Measurements from ENCODE around the gene ZSCAN9. TPM values are rescaled to one million over a fixed set of nuclear protein-coding genes. Genes with fewer than 3 reads are reported as not detected.

Gene ZSCAN9
- total RNA-seq, 2 experiments from 2014 or later, result 1.7 to 1.8 TPM

DNA sequence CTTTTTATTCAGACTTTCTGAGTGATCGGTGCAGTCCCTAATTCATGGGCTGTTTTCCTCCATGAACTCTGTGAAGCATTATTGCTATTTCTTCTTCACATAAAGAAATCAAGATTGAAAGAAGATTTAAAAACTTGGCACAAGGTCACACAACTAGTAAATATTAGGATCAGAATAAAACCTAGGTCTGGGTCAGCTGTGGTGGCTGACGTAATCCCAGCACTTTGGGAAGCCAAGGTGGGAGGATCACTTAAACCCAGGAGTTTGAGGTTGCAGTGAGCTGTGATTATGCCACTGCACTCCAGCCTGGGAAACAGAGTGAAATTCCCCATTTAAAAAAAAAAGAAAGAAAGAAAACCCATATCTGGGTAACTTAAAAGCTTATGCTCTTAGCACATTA lies 1.4 kb downstream of the ZSCAN9 start:
- peaks cover 12% of the 10 kb centered on the region for H3K4me1 Mint-ChIP-seq
- no peak overlapping the region for H3K27ac Mint-ChIP-seq
- H3K9me3 Mint-ChIP-seq (ENCODE audit: low read depth), result no peaks in the 10 kb centered on the region
- ChIA-PET POLR2A (no interaction called here), CTCF (no interaction called here)
- intact Hi-C loops (cut with DNase I, micrococcal nuclease), result no loop called here
- ATAC-seq (no peak), DNase-seq (no peak)
- H3K36me3 Mint-ChIP-seq (ENCODE audit: low read depth), result no peaks in the 10 kb centered on the region
- H3K27me3 Mint-ChIP-seq, result peaks cover 25% of the 10 kb centered on the region
- H3K4me3 Mint-ChIP-seq, result no peak overlapping the region

DNA sequence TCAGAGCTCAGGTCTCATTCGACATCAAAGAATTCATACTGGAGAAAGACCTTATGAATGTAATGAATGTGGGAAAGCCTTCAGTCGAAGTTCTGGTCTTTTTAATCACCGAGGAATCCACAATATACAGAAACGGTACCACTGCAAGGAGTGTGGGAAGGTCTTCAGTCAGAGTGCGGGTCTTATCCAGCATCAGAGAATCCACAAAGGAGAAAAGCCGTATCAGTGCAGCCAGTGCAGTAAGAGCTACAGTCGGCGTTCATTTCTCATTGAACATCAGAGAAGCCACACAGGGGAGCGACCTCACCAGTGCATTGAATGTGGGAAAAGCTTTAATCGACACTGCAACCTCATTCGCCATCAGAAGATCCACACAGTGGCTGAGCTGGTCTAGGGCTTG lies 7.7 kb downstream of the ZSCAN9 start:
- H3K4me3 Mint-ChIP-seq, result no peak overlapping the region
- H3K4me1 Mint-ChIP-seq, result no peaks in the 10 kb centered on the region
- CTCF ChIA-PET, result interaction anchor here (1.0 kb wide), 2 partner anchors 9 to 123 kb away, joined by 3 read pairs; no protein-coding TSS in a partner anchor
- no peaks in the 10 kb centered on the region for H3K9me3 Mint-ChIP-seq (ENCODE audit: low read depth)
- DNase-seq (no peak), ATAC-seq (no peak)
- POLR2A ChIA-PET, result no interaction called here
- no peak overlapping the region for H3K27ac Mint-ChIP-seq
- intact Hi-C loops (cut with DNase I, micrococcal nuclease), result no loop called here
- no peaks in the 10 kb centered on the region for H3K36me3 Mint-ChIP-seq (ENCODE audit: low read depth)
- peaks cover 2% of the 10 kb centered on the region for H3K27me3 Mint-ChIP-seq

DNA sequence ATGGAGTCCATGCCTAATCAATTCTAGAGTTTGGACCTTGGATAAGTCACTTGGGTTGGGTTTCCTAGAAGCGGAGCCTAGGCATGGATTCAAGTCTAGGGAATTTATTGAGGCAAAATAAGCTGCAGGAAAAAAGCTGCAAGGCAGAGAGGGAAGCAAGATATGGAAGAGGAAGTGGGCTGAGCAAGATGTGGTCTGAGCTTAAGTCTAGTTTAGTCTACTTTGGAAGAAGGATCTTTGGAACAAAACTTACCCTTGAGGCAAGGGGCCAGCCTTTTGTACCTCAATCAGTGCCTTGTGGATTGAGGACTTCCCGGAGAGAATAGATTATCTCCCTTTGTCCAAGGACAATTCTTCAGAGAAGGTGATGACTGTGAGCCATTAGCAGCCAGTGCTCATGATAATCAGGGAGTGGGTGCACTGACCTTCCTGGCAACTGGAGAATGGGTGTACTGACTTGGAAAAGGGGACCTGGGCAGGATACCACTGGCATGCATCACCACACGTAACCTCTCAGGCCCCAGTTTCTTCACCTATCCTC lies 10.9 kb downstream of the ZSCAN9 start:
- peaks cover 4% of the 10 kb centered on the region for H3K27me3 Mint-ChIP-seq
- H3K9me3 Mint-ChIP-seq (ENCODE audit: low read depth), result no peaks in the 10 kb centered on the region
- no peaks in the 10 kb centered on the region for H3K4me1 Mint-ChIP-seq
- ChIA-PET CTCF (no interaction called here), POLR2A (no interaction called here)
- H3K27ac Mint-ChIP-seq, result no peak overlapping the region
- no peak overlapping the region for H3K4me3 Mint-ChIP-seq
- ATAC-seq (no peak), DNase-seq (no peak)
- H3K36me3 Mint-ChIP-seq (ENCODE audit: low read depth), result no peaks in the 10 kb centered on the region
- intact Hi-C loops (cut with DNase I, micrococcal nuclease), result no loop called here

- DNase-seq, result no peak
- ChIA-PET POLR2A (no interaction called here), CTCF (no interaction called here)
- Mint-ChIP-seq H3K27ac (no peak overlapping the region), H3K9me3 (ENCODE audit: low read depth) (no peaks in the 10 kb centered on the region), H3K36me3 (ENCODE audit: low read depth) (peaks cover 4% of the 10 kb centered on the region), H3K27me3 (peaks cover 4% of the 10 kb centered on the region), H3K4me1 (no peaks in the 10 kb centered on the region), H3K4me3 (no peak overlapping the region)
- intact Hi-C loops (cut with DNase I, micrococcal nuclease), result no loop called here
- no peak for ATAC-seq
These were observed 14.6 kb downstream of the ZSCAN9 start for GRCh38 chr6:28239636-28240035.

DNA sequence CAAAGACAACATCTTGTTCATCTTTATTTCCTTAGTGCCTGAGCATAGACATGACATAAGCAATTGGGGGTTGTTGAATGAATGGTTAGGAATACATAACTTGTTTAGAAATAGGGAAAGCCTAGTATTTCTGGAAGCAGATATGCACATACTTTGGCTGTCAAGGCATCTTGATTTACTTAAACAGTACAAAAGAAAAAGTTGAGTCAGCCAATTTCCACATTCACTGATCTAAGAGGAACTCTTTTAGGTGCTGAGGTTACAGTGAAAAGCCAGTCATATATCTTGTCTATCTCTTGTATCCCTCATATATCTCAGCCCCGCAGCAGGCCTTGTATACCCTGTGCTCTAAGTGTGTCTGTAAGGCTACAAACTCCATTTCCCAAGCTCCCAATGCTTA lies 15.4 kb downstream of the ZSCAN9 start:
- POLR2A ChIA-PET, result no interaction called here
- intact Hi-C loops (cut with DNase I, micrococcal nuclease), result no loop called here
- H3K9me3 Mint-ChIP-seq (ENCODE audit: low read depth), result no peaks in the 10 kb centered on the region
- no peak overlapping the region for H3K4me3 Mint-ChIP-seq
- CTCF ChIA-PET, result no interaction called here
- no peak overlapping the region for H3K27ac Mint-ChIP-seq
- peaks cover 10% of the 10 kb centered on the region for H3K36me3 Mint-ChIP-seq (ENCODE audit: low read depth)
- ATAC-seq (no peak), DNase-seq (no peak)
- peaks cover 4% of the 10 kb centered on the region for H3K27me3 Mint-ChIP-seq
- no peaks in the 10 kb centered on the region for H3K4me1 Mint-ChIP-seq

- DNase-seq, result no peak
- CTCF ChIA-PET, result interaction anchor here (0.7 kb wide), 1 partner anchor 113 kb away, joined by 3 read pairs; no protein-coding TSS in a partner anchor
These were observed 18.9 kb downstream of the ZSCAN9 start for GRCh38 chr6:28243946-28244345.

DNA sequence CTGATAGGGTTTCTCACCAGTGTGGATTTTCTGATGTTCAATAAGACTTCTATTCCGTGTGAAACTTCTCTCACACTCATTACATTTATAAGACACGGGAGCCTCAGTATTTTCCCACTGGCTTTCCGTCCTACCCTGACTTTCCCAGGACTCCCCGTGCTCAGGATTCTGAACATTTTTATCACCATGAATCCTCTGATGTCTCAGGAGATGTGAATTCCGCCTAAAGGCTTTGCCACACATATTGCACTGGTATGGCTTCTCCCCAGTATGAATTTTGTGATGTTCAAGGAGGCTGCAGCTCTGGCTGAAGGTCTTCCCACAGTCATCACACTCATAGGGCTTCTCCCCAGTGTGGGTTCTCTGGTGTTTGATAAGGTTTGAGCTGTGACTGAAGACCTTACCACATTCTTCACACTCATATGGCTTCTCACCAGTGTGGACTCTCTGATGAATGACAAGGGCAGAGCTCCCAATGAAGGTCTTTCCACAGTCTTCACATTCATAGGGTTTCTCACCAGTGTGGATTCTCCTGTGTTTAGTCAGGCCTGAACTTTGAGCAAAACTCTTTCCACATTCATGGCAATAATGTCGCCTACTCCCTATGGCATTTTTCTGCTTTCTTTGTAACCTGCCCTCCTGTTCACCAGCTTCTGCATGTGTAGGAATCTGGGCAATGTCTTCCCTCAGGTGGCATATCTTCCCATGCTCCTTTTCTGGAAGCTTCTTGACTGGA lies 20.3 kb downstream of the ZSCAN9 start:
- peaks cover 38% of the 10 kb centered on the region for H3K36me3 Mint-ChIP-seq (ENCODE audit: low read depth)
- POLR2A ChIA-PET, result interaction anchor here (0.6 kb wide), 1 partner anchor 1082 kb away, joined by 5 read pairs; no protein-coding TSS in a partner anchor
- no peaks in the 10 kb centered on the region for H3K27me3 Mint-ChIP-seq
- H3K4me1 Mint-ChIP-seq, result no peaks in the 10 kb centered on the region
- intact Hi-C loops (cut with DNase I, micrococcal nuclease), result no loop called here
- H3K9me3 Mint-ChIP-seq (ENCODE audit: low read depth), result no peaks in the 10 kb centered on the region
- ATAC-seq, result no peak
- no peak overlapping the region for H3K27ac Mint-ChIP-seq
- H3K4me3 Mint-ChIP-seq, result no peak overlapping the region
- no peak for DNase-seq
- CTCF ChIA-PET, result no interaction called here

More at GRCh38 chr6:28243946-28244345, 18.9 kb downstream of the ZSCAN9 start:
- Mint-ChIP-seq H3K27me3 (no peaks in the 10 kb centered on the region), H3K27ac (no peak overlapping the region), H3K4me3 (no peak overlapping the region), H3K4me1 (no peaks in the 10 kb centered on the region), H3K36me3 (ENCODE audit: low read depth) (peaks cover 37% of the 10 kb centered on the region), H3K9me3 (ENCODE audit: low read depth) (no peaks in the 10 kb centered on the region)
- POLR2A ChIA-PET, result no interaction called here
- no peak for ATAC-seq
- intact Hi-C loops (cut with DNase I, micrococcal nuclease), result no loop called here

GRCh38 chr6:28248916-28249315 lies 23.8 kb downstream of the ZSCAN9 start:
- Mint-ChIP-seq H3K9me3 (ENCODE audit: low read depth) (no peaks in the 10 kb centered on the region), H3K36me3 (ENCODE audit: low read depth) (peaks cover 38% of the 10 kb centered on the region), H3K4me3 (no peak overlapping the region), H3K27me3 (no peaks in the 10 kb centered on the region), H3K27ac (no peak overlapping the region), H3K4me1 (peaks cover 14% of the 10 kb centered on the region)
- no peak for ATAC-seq
- POLR2A ChIA-PET, result no interaction called here
- no peak for DNase-seq
- CTCF ChIA-PET, result interaction anchor here (0.9 to 1.5 kb wide), 2 partner anchors 108 to 109 kb away, joined by 3 to 7 read pairs; no protein-coding TSS in a partner anchor
- intact Hi-C loops (cut with DNase I, micrococcal nuclease), result no loop called here

DNA sequence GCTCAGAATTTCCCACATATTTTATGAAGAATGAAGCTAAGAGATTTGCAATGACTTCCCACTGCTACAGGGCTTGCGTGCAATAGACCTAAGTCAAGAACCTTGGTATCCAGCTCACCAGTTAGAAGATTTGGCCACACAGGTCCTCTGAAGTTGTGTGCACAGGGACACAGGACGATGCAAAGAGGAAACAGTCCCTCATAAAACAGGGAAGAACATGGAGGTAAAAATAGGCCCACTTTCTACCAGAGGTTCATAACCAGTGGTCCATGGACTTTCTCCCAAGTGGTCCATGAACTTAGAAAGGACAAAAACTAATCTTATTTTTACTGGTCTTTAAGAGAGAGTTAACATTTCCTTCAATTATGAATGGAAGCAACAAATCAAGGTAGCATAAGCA lies 25.7 kb downstream of the ZSCAN9 start:
- Mint-ChIP-seq H3K27me3 (no peaks in the 10 kb centered on the region), H3K27ac (peak overlapping the region; percentile 4), H3K4me1 (peaks cover 14% of the 10 kb centered on the region), H3K36me3 (ENCODE audit: low read depth) (peaks cover 25% of the 10 kb centered on the region), H3K9me3 (ENCODE audit: low read depth) (no peaks in the 10 kb centered on the region), H3K4me3 (peak overlapping the region; percentile 99)
- CTCF ChIA-PET, result interaction anchor here (1.0 to 1.4 kb wide), 3 partner anchors 23 to 160 kb away, joined by 3 read pairs; no protein-coding TSS in a partner anchor
- POLR2A ChIA-PET, result no interaction called here
- intact Hi-C loops (cut with DNase I, micrococcal nuclease), result loop anchor here (5.0 to 10.0 kb wide), 3 partner anchors 97 to 866 kb away; partner anchors contain the start of genes ZKSCAN3 (in 1 of the 2), ZNF165 (in 1 of the 2) and ZNF391 (in 1 of the 2)
- no peak for DNase-seq
- no peak for ATAC-seq

DNA sequence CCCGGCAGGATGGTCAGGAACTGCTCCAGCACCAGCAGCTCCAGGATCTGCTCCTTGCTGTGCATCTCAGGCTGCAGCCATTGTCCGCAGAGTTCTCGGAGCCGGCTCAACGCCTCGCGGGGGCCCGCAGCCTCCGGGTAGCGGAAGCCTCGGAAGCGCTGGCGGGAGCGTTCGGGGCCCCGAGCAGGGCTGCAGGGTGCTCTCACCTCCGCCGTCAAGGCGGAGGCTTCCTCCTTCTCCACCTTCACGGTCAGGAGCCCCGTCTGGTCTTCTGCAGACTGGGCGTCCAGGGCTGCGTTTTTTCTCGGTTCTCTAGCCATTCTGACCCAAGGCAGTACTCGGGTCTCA lies 26.6 kb downstream of the ZSCAN9 start:
- ChIA-PET POLR2A (interaction anchor here (1.1 to 1.2 kb wide), 2 partner anchors 15 to 18 kb away, joined by 3 to 19 read pairs; partner anchors contain the start of gene ZSCAN26), CTCF (interaction anchor here (1.1 to 1.4 kb wide), 3 partner anchors 12 to 17 kb away, joined by 5 to 12 read pairs (median 5); partner anchors contain the start of gene ZSCAN26)
- H3K27me3 Mint-ChIP-seq, result peaks cover 1% of the 10 kb centered on the region
- H3K9me3 Mint-ChIP-seq (ENCODE audit: low read depth), result no peaks in the 10 kb centered on the region
- peak; percentile 72 for ATAC-seq
- peaks cover 14% of the 10 kb centered on the region for H3K4me1 Mint-ChIP-seq
- H3K36me3 Mint-ChIP-seq (ENCODE audit: low read depth), result peaks cover 17% of the 10 kb centered on the region
- DNase-seq, result peak; percentile 64
- H3K4me3 Mint-ChIP-seq, result peak overlapping the region; percentile 99
- peak overlapping the region; percentile 96 for H3K27ac Mint-ChIP-seq
- intact Hi-C loops (cut with DNase I, micrococcal nuclease), result loop anchor here (1.0 to 10.0 kb wide), 11 partner anchors 16 to 867 kb away; partner anchors contain the start of genes ZSCAN26 (in 2 of the 2), PGBD1 (in 1 of the 2), ZKSCAN3 (in 1 of the 2) and ZKSCAN8 (in 1 of the 2)

- no peaks in the 10 kb centered on the region for H3K9me3 Mint-ChIP-seq (ENCODE audit: low read depth)
- DNase-seq (peak; percentile 85), ATAC-seq (peak; percentile 83)
- H3K36me3 Mint-ChIP-seq (ENCODE audit: low read depth), result peaks cover 12% of the 10 kb centered on the region
- POLR2A ChIA-PET, result interaction anchor here (0.6 to 1.2 kb wide), 4 partner anchors 15 to 142 kb away, joined by 3 to 19 read pairs (median 4); partner anchors contain the start of genes ZKSCAN8 and ZSCAN26
- CTCF ChIA-PET, result interaction anchor here (1.1 to 1.4 kb wide), 3 partner anchors 12 to 17 kb away, joined by 5 to 12 read pairs (median 5); partner anchors contain the start of gene ZSCAN26
- H3K27me3 Mint-ChIP-seq, result peaks cover 1% of the 10 kb centered on the region
- intact Hi-C loops (cut with DNase I, micrococcal nuclease), result loop anchor here (1.0 to 10.0 kb wide), 11 partner anchors 15 to 867 kb away; partner anchors contain the start of genes ZSCAN26 (in 2 of the 2), PGBD1 (in 1 of the 2), ZKSCAN3 (in 1 of the 2) and ZKSCAN8 (in 1 of the 2)
- H3K27ac Mint-ChIP-seq, result peak within 1 kb of the TSS; percentile 96
- H3K4me1 Mint-ChIP-seq, result peaks cover 14% of the 10 kb centered on the region
- peak within 1 kb of the TSS; percentile 99 for H3K4me3 Mint-ChIP-seq
These were observed 27.2 kb downstream of the ZSCAN9 start, which contains the start of gene ZKSCAN4 for GRCh38 chr6:28252009-28252975. Gene ZKSCAN4 (minus strand): TSS chr6:28252269. CDS start chr6:28251980, 289 bp downstream.

Measured in activated CD4-positive, alpha-beta T cell treated with anti-CD3 and anti-CD28 coated beads for 36 hours (primary cell).